Mesendoderm (in vitro differentiated cells): ENCODE results near the gene PTCSC3.

ENCODE experiments used
- DNase-seq: peaks from one replicate; pipeline ENCODE4 v3.0.0; 2013
- H2AK5ac ChIP-seq: 2 replicates; pipeline ENCODE4 v1.6.1; 2013; ENCODE audit warnings: low read length, inconsistent platforms
- H2BK120ac ChIP-seq: 2 replicates; pipeline ENCODE4 v1.6.1; 2013; ENCODE audit warnings: low read depth, mild to moderate bottlenecking, low read length, moderate library complexity, mixed read lengths
- H2BK15ac ChIP-seq: replicated peaks from 2 replicates; pipeline ENCODE4 v1.6.1; 2013; ENCODE audit warnings: low read depth, mild to moderate bottlenecking, moderate library complexity
- H2BK5ac ChIP-seq: 2 replicates; pipeline ENCODE4 v1.6.1; 2013; ENCODE audit warnings: low read length, inconsistent platforms
- H3K18ac ChIP-seq: 2 replicates; pipeline ENCODE4 v1.6.1; 2013; ENCODE audit warnings: mild to moderate bottlenecking, low read length, mixed read lengths
- H3K23ac ChIP-seq: one replicate; pipeline ENCODE4 v1.6.1; 2013; ENCODE audit warnings: low read length
- H3K27ac ChIP-seq: 2 replicates; pipeline ENCODE4 v1.5.1; 2013; ENCODE audit warnings: low read depth, mild to moderate bottlenecking, inconsistent platforms, low read length, moderate library complexity
- H3K27me3 ChIP-seq: 2 replicates; pipeline ENCODE4 v1.6.1; 2013; ENCODE audit warnings: low read length, control low read depth, mild to moderate bottlenecking, inconsistent platforms; ENCODE audit not compliant: insufficient read depth, poor library complexity
- H3K36me3 ChIP-seq: 2 replicates; pipeline ENCODE4 v1.6.1; 2013; ENCODE audit warnings: low read length, inconsistent platforms; ENCODE audit not compliant: control insufficient read depth, insufficient read depth
- H3K4ac ChIP-seq: one replicate; pipeline ENCODE4 v1.6.1; 2013; ENCODE audit warnings: low read depth, mild to moderate bottlenecking, low read length, moderate library complexity
- H3K4me1 ChIP-seq: 2 replicates; pipeline ENCODE4 v1.6.1; 2013; ENCODE audit warnings: low read depth, low read length, inconsistent platforms; ENCODE audit not compliant: control insufficient read depth
- H3K4me2 ChIP-seq: 2 replicates; pipeline ENCODE4 v1.6.1; 2013; ENCODE audit warnings: low read length
- H3K4me3 ChIP-seq: 2 replicates; pipeline ENCODE4 v1.5.1; 2013; ENCODE audit warnings: mild to moderate bottlenecking, low read length
- H3K56ac ChIP-seq: one replicate; pipeline ENCODE4 v1.6.1; 2013; ENCODE audit warnings: low read length
- H3K79me1 ChIP-seq: 2 replicates; pipeline ENCODE4 v1.6.1; 2013; ENCODE audit warnings: low read length, inconsistent platforms
- H3K79me2 ChIP-seq: 2 replicates; pipeline ENCODE4 v1.6.1; 2013; ENCODE audit warnings: mild to moderate bottlenecking, low read length; ENCODE audit not compliant: control insufficient read depth, insufficient read depth
- H3K9ac ChIP-seq: 2 replicates; pipeline ENCODE4 v1.6.1; 2013; ENCODE audit warnings: low read length, inconsistent platforms
- H4K5ac ChIP-seq: one replicate; pipeline ENCODE4 v1.6.1; 2013; ENCODE audit warnings: low read length
- H4K8ac ChIP-seq: one replicate; pipeline ENCODE4 v1.6.1; 2013; ENCODE audit warnings: low read depth, mild to moderate bottlenecking, control low read depth, low read length, moderate library complexity
- WGBS: extraction: QIAGEN DNeasy Blood & Tissue Kit; methylation state at CpG from one replicate; pipeline ENCODE4 v1.1.7; 2013; ENCODE audit warnings: low lambda C conversion rate, missing lambda C conversion rate; ENCODE audit not compliant: insufficient coverage; ENCODE audit errors: extremely low coverage; 5-methylcytosine and 5-hydroxymethylcytosine counted together

The PTCSC3 gene

DNA sequence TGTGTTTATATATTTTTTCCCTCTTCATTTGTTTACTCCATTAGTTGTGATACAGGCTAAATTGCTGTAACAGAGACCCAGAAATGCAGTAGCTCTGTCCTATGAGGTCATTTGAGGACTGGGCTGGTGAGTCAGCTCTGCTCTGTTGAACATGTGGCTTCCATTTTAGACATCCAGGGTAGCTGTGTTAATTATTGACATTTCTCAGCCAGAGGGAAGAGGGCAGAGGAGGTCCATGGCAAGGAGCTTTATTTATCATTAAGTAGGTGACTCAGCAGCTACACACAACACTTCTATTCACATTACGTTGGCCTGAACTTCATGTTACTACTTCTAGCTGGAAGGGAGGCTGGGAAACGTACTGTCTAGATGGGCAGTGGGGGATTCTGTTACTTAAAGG, 85.4 kb downstream of the PTCSC3 start:
- Histone ChIP-seq H3K4me1 (no peaks in the 10 kb centered on the region), H3K4me2 (no peak overlapping the region), H3K79me2 (no peaks in the 10 kb centered on the region), H3K36me3 (no peaks in the 10 kb centered on the region), H3K27ac (no peak overlapping the region), H3K4ac (no peak overlapping the region), H4K5ac (no peak overlapping the region), H2AK5ac (no peak overlapping the region), H2BK15ac (no peak overlapping the region), H4K8ac (no peak overlapping the region), H3K23ac (no peak overlapping the region), H2BK120ac (no peak overlapping the region), H3K18ac (no peak overlapping the region), H2BK5ac (no peak overlapping the region), H3K9ac (no peak overlapping the region), H3K79me1 (no peaks in the 10 kb centered on the region), H3K4me3 (no peak overlapping the region), H3K56ac (no peak overlapping the region), H3K27me3 (no peaks in the 10 kb centered on the region)
- peak; percentile 6 for DNase-seq
- WGBS = no CpG with 5 or more reads among the region's 2 CpGs

DNA sequence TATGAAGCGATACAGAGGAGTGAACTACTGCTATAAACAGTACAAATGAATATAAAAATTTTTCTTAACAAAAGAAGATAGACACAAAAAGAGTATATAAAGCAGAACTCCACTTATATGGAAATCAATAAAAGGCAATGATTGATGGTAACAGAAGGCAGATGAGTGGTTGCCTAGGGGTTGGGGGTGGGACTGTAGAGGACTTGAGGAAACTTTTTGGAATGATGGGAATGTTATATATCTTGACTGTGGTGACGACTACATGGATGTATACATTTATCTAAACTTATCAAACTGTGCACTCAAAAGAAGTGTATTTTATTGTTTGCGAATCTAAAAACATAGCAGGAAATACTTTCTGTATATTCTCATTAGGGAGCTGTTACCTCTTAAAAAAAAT, 89.1 kb downstream of the PTCSC3 start:
- Histone ChIP-seq H3K79me2 (no peaks in the 10 kb centered on the region), H2BK15ac (no peak overlapping the region), H2BK120ac (no peak overlapping the region), H2BK5ac (no peak overlapping the region), H3K4me2 (no peak overlapping the region), H2AK5ac (no peak overlapping the region), H3K9ac (no peak overlapping the region), H3K79me1 (no peaks in the 10 kb centered on the region), H3K56ac (no peak overlapping the region), H3K4me1 (no peaks in the 10 kb centered on the region), H3K4ac (no peak overlapping the region), H3K18ac (no peak overlapping the region), H3K4me3 (no peak overlapping the region), H3K36me3 (no peaks in the 10 kb centered on the region), H4K5ac (no peak overlapping the region), H3K27ac (no peak overlapping the region), H3K23ac (no peak overlapping the region), H4K8ac (no peak overlapping the region), H3K27me3 (no peaks in the 10 kb centered on the region)
- DNase-seq = no peak
- WGBS = no CpG with 5 or more reads among the region's 3 CpGs

GRCh38 chr14:36086629-36087395, 89.7 kb downstream of the PTCSC3 start:
- Histone ChIP-seq H4K8ac (no peak overlapping the region), H2BK15ac (no peak overlapping the region), H3K23ac (no peak overlapping the region), H3K4me1 (no peaks in the 10 kb centered on the region), H3K27ac (no peak overlapping the region), H3K27me3 (no peaks in the 10 kb centered on the region), H3K18ac (no peak overlapping the region), H3K9ac (no peak overlapping the region), H4K5ac (no peak overlapping the region), H3K56ac (no peak overlapping the region), H3K79me2 (no peaks in the 10 kb centered on the region), H2BK120ac (no peak overlapping the region), H2BK5ac (no peak overlapping the region), H3K4me2 (no peak overlapping the region), H3K79me1 (no peaks in the 10 kb centered on the region), H2AK5ac (no peak overlapping the region), H3K4ac (no peak overlapping the region), H3K36me3 (no peaks in the 10 kb centered on the region), H3K4me3 (no peak overlapping the region)
- no peak for DNase-seq
- WGBS = no CpG with 5 or more reads among the region's 1 CpG

- Histone ChIP-seq H3K4me3 (no peak overlapping the region), H3K27me3 (no peaks in the 10 kb centered on the region), H3K79me1 (no peaks in the 10 kb centered on the region), H3K36me3 (no peaks in the 10 kb centered on the region), H3K27ac (no peak overlapping the region), H2BK5ac (no peak overlapping the region), H3K4me1 (no peaks in the 10 kb centered on the region), H4K5ac (no peak overlapping the region), H2BK15ac (no peak overlapping the region), H3K9ac (no peak overlapping the region), H3K23ac (no peak overlapping the region), H4K8ac (no peak overlapping the region), H3K4ac (no peak overlapping the region), H3K79me2 (no peaks in the 10 kb centered on the region), H2BK120ac (no peak overlapping the region), H3K56ac (no peak overlapping the region), H2AK5ac (no peak overlapping the region), H3K4me2 (no peak overlapping the region), H3K18ac (no peak overlapping the region)
- no CpG with 5 or more reads among the region's 6 CpGs for WGBS
- DNase-seq = no peak
Measured at GRCh38 chr14:36085861-36086260, 90.7 kb downstream of the PTCSC3 start.
